Breast epithelium (tissue), 3 donors: ENCODE measurements around the gene GCSH.

Source experiments
- POLR2A ChIP-seq: fragments of 450-650 bp; IDR thresholded peaks from one replicate; pipeline ENCODE4 v1.6.1; 2016; ENCODE audit warnings: antibody characterized with exemption, mild to moderate bottlenecking, moderate library complexity
- POLR2AphosphoS5 ChIP-seq, 3 donors: sonication (generic); formaldehyde crosslinking; IDR thresholded peaks; one replicate each; pipeline ENCODE4 v1.6.1; 2017; ENCODE audit warnings: antibody characterized with exemption in 3 of 3

GRCh38 chr16:81121474-81121990, 25.3 kb upstream of the GCSH start:
- TF ChIP-seq POLR2A (no peak), POLR2AphosphoS5 (IDR thresholded peaks at IDR 0.05) (no peak)
